Measurements from ENCODE around the gene C1orf56. TPM values are rescaled to one million over a fixed set of nuclear protein-coding genes. Genes with fewer than 3 reads are reported as not detected.

The C1orf56 gene
- total and polyA plus RNA-seq, 2 of the 13 experiments (the other 11 are each of a cell fraction or from before 2014, with no cell fraction given) = 1.5 to 3.2 TPM

DNA sequence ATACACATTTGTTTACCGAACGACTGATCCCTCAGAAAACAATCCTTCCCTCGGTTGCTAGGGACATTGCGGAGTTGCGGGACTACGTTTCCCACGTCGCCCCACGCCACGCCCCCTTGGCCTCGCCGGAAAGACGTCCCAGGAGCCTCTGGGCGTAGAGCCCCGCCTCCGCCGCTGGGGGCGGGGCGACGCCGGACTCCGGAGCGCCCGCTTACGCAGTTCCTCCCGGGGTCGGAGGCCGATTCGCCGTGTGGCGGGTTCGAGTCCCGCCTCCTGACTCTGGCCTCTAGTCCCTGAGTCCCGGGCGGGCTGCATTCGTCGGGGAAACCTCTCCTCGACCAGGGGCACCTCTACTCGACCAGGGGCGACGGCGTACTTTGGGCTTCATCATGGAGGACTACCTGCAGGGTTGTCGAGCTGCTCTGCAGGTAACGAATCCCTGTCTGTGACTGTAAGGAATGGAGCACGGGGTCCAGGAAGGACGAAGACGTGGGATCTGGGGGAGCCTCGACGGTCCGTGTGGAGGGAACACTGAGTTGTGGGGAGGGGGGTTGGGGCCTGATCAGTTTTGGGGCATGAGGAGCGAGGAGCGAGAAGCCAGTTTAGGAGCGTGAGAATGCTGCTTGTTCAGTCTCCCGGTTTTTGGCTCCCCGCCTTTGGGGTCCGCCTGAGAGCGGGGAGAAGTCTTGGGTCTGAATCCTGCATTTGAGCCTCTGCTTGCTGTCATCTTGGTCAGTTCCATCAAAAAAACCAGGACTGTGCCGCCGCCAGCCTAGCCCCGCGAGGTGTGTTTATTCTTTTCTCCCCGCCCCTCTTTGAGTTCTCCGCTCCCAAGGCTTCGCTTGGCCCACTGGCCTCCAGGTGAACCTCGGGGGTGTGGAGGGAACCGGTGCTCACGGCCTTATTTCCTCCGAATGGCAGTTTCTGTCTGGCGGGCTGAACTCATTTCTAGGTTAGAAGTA is 39.0 kb upstream of the C1orf56 start, which contains the start of gene PRUNE1 (continued):
- TF ChIP-seq HDAC6 (IDR thresholded peaks at IDR 0.05; ENCODE audit: low read depth, low read length) (no peak), SRF (IDR thresholded peaks at IDR 0.05; ENCODE audit: low read depth, low read length) (no peak), ZNF552 (CRISPR knock-in tag; IDR thresholded peaks at IDR 0.05; ENCODE audit: borderline replicate concordance) (no peak), SP5 (CRISPR knock-in tag; IDR thresholded peaks at IDR 0.05; ENCODE audit: borderline replicate concordance, low read depth) (peak; percentile 14; the same call in 1 of the 2 replicates), PRMT3 (CRISPR knock-in tag; IDR thresholded peaks at IDR 0.05; ENCODE audit: borderline replicate concordance, low read depth) (no peak), BORCS8-MEF2B (CRISPR knock-in tag; IDR thresholded peaks at IDR 0.05) (peak; percentile 89), ZNF17 (CRISPR knock-in tag; IDR thresholded peaks at IDR 0.05) (no peak), THYN1 (CRISPR knock-in tag; IDR thresholded peaks at IDR 0.05; ENCODE audit: borderline replicate concordance, low read depth) (no peak), ZNF670 (CRISPR knock-in tag; IDR thresholded peaks at IDR 0.05; ENCODE audit: borderline replicate concordance) (no peak), MZF1 (CRISPR knock-in tag; IDR thresholded peaks at IDR 0.05; ENCODE audit: borderline replicate concordance) (no peak), JARID2 (CRISPR knock-in tag; IDR thresholded peaks at IDR 0.05; ENCODE audit: insufficient replicate concordance) (no peak)
- TF ChIP-seq, protein P1, sequence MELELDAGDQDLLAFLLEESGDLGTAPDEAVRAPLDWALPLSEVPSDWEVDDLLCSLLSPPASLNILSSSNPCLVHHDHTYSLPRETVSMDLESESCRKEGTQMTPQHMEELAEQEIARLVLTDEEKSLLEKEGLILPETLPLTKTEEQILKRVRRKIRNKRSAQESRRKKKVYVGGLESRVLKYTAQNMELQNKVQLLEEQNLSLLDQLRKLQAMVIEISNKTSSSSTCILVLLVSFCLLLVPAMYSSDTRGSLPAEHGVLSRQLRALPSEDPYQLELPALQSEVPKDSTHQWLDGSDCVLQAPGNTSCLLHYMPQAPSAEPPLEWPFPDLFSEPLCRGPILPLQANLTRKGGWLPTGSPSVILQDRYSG (CRISPR knock-in tag; IDR thresholded peaks at IDR 0.05) = no peak
- TF ChIP-seq, protein P2, sequence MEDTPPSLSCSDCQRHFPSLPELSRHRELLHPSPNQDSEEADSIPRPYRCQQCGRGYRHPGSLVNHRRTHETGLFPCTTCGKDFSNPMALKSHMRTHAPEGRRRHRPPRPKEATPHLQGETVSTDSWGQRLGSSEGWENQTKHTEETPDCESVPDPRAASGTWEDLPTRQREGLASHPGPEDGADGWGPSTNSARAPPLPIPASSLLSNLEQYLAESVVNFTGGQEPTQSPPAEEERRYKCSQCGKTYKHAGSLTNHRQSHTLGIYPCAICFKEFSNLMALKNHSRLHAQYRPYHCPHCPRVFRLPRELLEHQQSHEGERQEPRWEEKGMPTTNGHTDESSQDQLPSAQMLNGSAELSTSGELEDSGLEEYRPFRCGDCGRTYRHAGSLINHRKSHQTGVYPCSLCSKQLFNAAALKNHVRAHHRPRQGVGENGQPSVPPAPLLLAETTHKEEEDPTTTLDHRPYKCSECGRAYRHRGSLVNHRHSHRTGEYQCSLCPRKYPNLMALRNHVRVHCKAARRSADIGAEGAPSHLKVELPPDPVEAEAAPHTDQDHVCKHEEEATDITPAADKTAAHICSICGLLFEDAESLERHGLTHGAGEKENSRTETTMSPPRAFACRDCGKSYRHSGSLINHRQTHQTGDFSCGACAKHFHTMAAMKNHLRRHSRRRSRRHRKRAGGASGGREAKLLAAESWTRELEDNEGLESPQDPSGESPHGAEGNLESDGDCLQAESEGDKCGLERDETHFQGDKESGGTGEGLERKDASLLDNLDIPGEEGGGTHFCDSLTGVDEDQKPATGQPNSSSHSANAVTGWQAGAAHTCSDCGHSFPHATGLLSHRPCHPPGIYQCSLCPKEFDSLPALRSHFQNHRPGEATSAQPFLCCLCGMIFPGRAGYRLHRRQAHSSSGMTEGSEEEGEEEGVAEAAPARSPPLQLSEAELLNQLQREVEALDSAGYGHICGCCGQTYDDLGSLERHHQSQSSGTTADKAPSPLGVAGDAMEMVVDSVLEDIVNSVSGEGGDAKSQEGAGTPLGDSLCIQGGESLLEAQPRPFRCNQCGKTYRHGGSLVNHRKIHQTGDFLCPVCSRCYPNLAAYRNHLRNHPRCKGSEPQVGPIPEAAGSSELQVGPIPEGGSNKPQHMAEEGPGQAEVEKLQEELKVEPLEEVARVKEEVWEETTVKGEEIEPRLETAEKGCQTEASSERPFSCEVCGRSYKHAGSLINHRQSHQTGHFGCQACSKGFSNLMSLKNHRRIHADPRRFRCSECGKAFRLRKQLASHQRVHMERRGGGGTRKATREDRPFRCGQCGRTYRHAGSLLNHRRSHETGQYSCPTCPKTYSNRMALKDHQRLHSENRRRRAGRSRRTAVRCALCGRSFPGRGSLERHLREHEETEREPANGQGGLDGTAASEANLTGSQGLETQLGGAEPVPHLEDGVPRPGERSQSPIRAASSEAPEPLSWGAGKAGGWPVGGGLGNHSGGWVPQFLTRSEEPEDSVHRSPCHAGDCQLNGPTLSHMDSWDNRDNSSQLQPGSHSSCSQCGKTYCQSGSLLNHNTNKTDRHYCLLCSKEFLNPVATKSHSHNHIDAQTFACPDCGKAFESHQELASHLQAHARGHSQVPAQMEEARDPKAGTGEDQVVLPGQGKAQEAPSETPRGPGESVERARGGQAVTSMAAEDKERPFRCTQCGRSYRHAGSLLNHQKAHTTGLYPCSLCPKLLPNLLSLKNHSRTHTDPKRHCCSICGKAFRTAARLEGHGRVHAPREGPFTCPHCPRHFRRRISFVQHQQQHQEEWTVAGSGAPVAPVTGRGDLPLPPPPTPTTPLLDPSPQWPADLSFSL (CRISPR knock-in tag; IDR thresholded peaks at IDR 0.05) = no peak
- TF ChIP-seq, protein P3, sequence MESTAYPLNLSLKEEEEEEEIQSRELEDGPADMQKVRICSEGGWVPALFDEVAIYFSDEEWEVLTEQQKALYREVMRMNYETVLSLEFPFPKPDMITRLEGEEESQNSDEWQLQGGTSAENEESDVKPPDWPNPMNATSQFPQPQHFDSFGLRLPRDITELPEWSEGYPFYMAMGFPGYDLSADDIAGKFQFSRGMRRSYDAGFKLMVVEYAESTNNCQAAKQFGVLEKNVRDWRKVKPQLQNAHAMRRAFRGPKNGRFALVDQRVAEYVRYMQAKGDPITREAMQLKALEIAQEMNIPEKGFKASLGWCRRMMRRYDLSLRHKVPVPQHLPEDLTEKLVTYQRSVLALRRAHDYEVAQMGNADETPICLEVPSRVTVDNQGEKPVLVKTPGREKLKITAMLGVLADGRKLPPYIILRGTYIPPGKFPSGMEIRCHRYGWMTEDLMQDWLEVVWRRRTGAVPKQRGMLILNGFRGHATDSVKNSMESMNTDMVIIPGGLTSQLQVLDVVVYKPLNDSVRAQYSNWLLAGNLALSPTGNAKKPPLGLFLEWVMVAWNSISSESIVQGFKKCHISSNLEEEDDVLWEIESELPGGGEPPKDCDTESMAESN (CRISPR knock-in tag; conservative IDR thresholded peaks at IDR 0.05) = peak; percentile 56; the same call in 1 of the 2 replicates
- TF ChIP-seq, protein P4, sequence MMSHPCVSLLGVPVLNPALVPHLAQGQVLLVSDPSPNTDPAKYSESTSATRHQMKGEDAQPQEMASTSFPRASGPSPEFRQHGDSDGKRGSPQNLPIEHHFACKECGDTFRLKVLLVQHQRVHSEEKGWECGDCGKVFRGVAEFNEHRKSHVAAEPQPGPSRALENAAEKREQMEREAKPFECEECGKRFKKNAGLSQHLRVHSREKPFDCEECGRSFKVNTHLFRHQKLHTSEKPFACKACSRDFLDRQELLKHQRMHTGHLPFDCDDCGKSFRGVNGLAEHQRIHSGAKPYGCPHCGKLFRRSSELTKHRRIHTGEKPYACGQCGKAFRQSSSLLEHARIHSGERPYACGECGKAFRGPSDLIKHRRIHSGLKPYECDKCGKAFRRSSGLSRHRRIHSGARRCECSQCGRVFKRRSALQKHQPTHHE (CRISPR knock-in tag; IDR thresholded peaks at IDR 0.05; ENCODE audit: borderline replicate concordance) = 0 out of 2 replicates have a peak, but pooled peaks have one; percentile 52
